Dedifferentiated amniotic fluid mesenchymal stem cell (primary cell): ENCODE results near the gene ELF2.
A peak's percentile ranks its signal among the peaks of the same experiment; 100 is the strongest.
"Not testable (repeated sequence)": the region's sequence is repeated elsewhere in the genome, so short reads cannot be mapped to it uniquely, and the experiment has no call there.

Experiments used
- DNase-seq: peaks from one replicate; pipeline ENCODE4 v3.0.0-alpha.2; 2016; ENCODE audit errors: extremely low spot score

Gene ELF2

GRCh38 chr4:139077567-139078355 is 99.3 kb downstream of the ELF2 start:
- peak; percentile 20 for DNase-seq

GRCh38 chr4:139076016-139076744 is 100.8 kb downstream of the ELF2 start:
- no peak for DNase-seq

- DNase-seq: no peak
Measured at GRCh38 chr4:139060591-139060990, 116.4 kb downstream of the ELF2 start.

DNA sequence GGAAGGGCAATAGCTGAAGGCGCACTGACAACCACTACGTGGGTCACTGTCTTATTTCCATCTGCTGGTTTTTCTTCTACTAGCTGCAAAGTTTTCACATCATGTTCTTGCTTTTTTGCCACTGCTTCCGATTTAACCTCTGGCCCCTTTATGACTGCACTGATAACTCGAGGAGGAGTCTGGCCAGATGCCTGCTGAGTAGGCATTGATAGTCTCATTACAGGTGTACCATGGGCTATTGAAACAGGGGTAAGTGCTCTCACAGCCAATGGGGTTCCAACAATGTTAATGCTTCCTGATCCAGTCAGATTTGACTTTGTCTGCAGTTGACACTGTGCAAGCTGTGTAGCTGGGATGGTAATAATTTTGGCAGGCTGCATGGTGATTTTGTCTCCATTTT is 118.0 kb downstream of the ELF2 start:
- not testable (repeated sequence) for DNase-seq

GRCh38 chr4:139054791-139055505 is 122.1 kb downstream of the ELF2 start:
- no peak for DNase-seq

DNA sequence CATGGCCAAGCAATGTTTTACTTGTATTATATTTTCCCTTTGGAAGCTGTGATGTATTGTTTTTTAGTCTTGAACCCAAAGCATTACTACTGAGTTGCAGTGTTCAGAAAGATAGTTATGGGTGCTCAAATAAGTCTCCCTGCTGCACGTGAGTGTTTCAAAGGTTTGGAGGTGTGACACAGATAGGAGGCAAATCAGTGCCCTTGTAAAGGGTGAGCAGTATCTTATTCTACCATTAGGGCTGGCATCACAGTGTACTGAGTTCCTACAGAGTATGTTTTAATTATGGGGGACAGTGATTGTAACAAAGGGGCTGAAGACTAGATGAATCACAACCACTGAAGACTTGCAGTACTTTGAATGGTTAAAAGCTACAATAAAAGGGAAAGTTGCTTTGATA is 123.1 kb downstream of the ELF2 start:
- DNase-seq: no peak

- DNase-seq: no peak
Measured at GRCh38 chr4:139050446-139050845, 126.6 kb downstream of the ELF2 start.

- no peak for DNase-seq
Measured at GRCh38 chr4:139048026-139048425, 129.0 kb downstream of the ELF2 start.

DNA sequence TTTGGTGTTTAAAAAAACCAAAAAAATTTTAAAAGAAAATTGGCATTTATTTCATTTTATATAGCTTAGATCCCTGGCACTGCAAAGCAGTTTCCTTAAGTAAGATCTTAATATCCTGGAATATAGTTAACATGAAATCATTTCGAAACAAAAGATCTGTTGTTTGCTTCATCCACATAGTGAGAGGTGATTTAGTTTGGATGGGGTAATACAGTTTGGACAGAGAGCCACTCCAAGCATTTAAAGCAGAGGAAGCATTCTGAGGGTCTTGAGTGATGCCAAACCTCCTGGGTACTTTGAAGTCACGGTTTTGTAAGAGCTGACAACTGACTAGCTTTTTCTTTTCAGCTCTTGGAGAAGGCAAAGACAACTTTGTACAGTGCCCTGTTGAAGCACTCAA is 132.7 kb downstream of the ELF2 start:
- no peak for DNase-seq

DNA sequence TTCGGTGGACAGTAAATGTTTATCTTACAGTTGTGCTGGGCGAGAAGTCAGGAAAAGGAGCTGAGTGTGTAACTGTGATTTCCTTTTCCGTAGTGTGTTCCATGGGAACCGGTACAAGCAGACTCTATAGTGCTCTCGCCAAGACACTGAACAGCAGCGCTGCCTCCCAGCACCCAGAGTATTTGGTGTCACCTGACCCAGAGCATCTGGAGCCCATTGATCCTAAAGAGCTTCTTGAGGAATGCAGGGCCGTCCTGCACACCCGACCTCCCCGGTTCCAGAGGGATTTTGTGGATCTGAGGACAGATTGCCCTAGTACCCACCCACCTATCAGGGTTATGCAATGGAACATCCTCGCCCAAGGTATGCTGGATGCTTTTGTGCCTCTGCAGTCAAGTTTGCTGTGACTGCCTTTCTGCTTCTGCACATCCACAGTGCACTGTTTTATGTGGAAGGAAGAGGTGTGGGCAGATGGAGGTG is 134.0 kb downstream of the ELF2 start:
- DNase-seq: no peak

DNA sequence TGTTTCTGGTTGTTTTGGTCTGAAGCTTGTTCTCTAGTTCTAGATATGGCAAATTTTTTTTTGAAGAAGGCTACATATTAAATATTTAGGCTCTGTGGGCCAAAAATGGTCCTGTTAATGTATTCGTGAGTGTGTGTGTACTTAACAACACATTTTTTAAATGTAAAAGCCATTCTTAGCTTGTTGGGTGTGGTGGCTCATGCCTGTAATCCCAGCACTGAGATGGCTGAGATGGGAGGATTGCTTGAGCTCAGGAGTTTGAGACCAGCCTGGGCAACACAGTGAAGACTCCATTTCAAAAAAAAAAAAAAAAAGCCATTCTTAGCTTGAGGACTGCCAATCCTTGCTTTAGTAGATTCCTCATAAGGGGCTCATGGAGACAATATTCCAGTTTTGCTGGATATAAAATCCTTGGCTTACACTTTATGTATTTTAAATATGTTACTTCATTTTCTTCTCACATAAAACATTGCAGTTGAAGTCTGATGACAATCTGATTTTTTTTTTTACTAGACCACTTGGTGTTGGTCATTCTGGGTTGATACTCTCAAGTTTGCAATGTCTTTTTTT is 138.1 kb downstream of the ELF2 start:
- DNase-seq: no peak

GRCh38 chr4:139036885-139037284 is 140.1 kb downstream of the ELF2 start:
- DNase-seq: no peak

DNA sequence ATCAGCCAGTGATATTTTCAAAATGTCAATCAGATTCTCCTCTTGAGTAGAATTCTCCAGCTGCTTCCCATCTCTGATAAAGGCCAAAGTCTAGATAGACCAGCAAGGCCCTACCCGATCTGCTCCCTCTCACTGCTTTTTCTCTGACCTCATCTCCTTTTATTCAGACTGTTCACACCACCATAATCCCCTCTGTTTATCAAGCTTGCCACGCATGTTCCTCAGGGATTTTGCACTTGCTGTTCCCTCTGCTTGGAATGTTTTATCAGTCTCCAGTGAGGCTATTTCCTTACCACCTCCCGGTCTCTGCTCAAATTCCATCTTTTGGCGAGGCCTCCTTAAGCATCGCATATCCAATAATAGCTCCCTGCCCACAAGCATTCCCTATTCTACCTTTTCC is 141.4 kb downstream of the ELF2 start:
- DNase-seq: no peak

DNA sequence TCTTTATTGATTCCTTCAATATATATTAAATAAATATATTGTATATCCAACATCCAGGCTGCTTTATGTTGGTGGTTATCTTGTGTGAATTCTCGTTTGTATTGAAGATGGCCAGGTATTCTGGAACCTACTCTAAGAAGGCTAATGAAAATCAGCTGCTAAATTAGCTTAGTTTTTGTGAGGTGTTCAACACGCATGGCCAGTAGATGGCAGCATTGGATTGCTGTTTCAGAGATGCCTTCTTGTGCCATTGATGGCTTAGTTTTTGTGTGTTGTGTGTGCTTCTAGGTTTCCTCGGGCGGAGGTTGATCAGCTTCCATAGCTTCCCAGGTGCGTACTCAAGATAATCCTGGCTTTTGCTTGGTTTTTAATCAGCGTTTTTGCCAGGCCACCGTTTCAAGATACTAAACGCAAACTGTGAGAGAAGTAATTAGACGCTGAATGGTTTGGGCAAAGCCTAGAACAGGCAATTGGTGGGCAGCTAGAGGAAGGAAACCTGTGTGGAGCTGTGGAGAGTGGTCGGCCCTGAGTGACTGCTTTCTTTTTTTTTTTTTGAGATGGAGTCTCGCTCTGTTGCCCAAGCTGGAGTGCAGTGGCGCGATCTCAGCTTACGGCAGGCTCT is 146.3 kb downstream of the ELF2 start:
- DNase-seq: peak; percentile 80

DNA sequence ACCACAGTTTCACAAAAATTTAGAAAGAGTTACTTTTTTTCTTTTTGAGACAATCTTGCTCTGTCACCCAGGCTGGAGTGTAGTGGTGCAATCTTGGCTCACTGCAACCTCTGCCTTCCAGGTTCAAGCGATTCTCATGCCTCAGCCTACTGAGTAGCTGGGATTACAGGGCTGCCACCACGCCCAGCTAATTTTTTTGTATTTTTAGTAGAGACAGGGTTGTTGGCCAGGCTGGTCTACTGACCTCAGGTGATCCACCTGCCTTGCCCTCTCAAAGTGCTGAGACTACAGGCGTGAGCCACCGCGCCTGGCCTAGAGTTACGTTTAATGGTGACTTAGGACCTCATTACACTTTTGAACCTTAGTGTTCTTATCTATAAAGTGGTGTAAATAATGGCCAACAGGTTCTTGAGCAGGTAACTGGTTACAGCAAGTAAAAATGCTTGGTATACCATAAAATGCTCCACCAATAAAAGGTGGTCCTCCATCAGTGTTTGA is 147.1 kb downstream of the ELF2 start:
- DNase-seq: not testable (repeated sequence)

GRCh38 chr4:139028191-139028661 is 148.8 kb downstream of the ELF2 start:
- DNase-seq: no peak

DNA sequence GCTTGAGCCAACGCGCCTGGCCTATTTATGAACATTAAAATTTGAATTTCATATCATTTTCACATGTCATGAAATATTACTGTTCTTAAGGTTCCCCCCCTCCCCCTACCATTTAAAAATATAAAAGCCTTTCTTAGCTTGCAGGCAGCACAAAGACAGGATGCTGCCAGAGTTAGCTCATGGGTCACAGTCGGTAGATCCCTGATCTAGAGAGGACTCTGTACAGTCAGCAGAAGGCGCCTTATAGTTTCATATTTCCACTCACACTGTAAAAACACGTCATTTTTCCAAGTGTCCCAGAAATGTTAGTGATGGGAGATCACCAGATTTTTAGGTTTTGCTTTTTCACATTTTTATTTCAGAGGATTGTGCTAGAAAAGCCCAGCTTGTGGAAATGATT is 149.2 kb downstream of the ELF2 start:
- DNase-seq: no peak

DNA sequence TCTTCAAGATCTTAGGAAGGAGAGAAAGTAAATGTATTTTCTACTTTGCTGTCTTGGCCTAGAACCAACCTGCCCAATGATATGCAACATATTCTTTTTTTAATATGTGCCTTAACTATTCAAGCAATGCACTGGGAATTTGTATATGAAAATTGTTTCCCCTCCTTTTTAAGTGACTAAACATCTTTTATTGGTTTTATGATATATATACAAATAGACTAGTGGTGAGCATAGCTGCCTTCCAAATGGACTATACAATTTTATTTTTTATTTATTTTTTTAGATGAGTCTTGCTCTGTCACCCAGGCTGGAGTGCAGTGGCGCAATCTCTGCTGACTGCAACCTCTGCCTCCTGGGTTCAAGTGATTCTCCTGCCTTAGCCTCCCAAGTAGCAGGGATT is 151.2 kb downstream of the ELF2 start:
- no peak for DNase-seq

DNA sequence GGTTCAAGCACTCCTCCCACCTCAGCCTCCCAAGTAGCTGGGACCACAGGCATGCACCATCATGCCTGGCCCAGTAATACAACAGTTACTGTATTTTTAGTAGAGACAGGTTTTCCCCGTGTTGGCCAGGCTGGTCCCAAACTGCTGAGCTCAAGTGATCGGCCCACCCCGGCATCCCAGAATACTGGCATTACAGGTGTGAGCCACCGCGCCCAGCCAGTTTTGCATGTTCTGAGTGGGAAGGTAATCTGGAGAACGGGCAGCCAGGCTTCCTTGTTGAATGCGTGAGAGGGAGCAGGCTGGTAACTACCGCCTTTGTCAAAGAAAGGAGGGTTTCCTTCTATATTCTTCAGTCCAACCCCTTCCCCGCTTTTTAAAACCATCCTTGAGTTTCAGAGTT is 152.3 kb downstream of the ELF2 start:
- no peak for DNase-seq

DNA sequence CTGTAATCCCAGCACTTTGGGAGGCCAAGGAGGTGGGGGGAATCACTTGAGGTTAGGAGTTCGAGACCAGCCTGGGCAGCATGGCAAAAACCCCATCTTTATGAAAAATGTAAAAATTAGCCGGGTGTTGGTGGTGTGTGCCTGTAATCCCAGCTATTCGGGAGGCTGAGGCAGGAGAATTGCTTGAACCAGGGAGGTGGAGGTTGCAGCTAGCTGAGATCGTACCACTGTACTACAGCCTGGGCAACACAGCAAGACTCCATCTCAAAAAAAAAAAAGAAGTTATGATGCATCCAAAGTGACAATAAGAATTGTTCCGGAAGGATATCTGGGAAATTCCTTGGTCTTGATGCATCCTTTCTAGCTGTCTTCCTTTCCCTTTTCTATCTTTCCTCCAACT is 154.2 kb downstream of the ELF2 start:
- DNase-seq: no peak

DNA sequence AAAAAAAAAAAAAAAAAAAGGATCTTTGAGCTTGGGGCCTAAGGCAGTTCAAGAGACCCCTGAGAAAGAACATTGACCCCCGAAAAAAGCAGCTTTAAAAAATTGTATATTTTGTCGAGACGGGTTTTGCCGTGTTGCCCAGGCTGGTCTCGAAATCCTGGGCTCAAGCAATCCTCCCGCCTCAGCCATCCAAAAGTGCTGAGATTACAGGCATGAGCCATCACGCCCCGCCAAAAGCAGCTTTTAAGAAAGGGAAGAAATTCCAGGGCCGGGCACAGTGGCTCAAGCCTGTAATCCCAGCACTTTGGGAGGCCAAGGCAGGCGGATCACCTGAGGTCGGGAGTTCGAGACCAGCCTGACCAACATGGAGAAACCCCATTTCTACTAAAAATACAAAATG is 155.9 kb downstream of the ELF2 start:
- not testable (repeated sequence) for DNase-seq
